ENCODE results near the gene NEURL1B. TPM values are rescaled to one million over a fixed set of nuclear protein-coding genes. Genes with fewer than 3 reads are reported as not detected.
A peak's percentile ranks its signal among the peaks of the same experiment; 100 is the strongest.

NEURL1B gene
- total and polyA plus RNA-seq, 8 donors = 2.8 to 7.8 (median 3.9) TPM

GRCh38 chr5:172724242-172725183 is 83.5 kb downstream of the NEURL1B start:
- WGBS, 2 donors = 36% methylated on average over 22 of the region's 22 CpGs

GRCh38 chr5:172725273-172725672 is 84.2 kb downstream of the NEURL1B start:
- intact Hi-C loops (cut with DNase I) = loop anchor here in 1 of 3 donors (5.0 kb wide), 1 partner anchor 192 kb away; no protein-coding TSS in a partner anchor
- Histone ChIP-seq H3K9me3 (no peaks in the 10 kb centered on the region), H3K4me3 (no peak overlapping the region), H3K4me1 (peaks cover 0 to 10% (median 0%) of the 10 kb centered on the region in 3 donors), H3K27me3 (no peaks in the 10 kb centered on the region), H3K36me3 (no peaks in the 10 kb centered on the region), H3K27ac (no peak overlapping the region)
- DNase-seq (peak in 1 of 6 donors; percentile 37), FAIRE-seq (no peak), ATAC-seq (no peak)
- 81 to 83% methylated on average over 10 of the region's 10 CpGs for WGBS, 2 donors
- TF ChIP-seq CTCF (IDR thresholded peaks at IDR 0.05) = no peak

More at GRCh38 chr5:172724242-172725183, 83.5 kb downstream of the NEURL1B start:
- no peak overlapping the region for H3K4me3 ChIP-seq
- ATAC-seq (peak in 3 of 4 donors; percentile 30 to 57 (median 40)), FAIRE-seq (no peak), DNase-seq (peak in 1 of 6 donors; percentile 57)
- no peaks in the 10 kb centered on the region for H3K36me3 ChIP-seq
- TF ChIP-seq CTCF (IDR thresholded peaks at IDR 0.05) = no peak
- H3K27ac ChIP-seq = no peak overlapping the region
- intact Hi-C loops (cut with DNase I) = loop anchor here in 1 of 3 donors (5.0 kb wide), 1 partner anchor 193 kb away; no protein-coding TSS in a partner anchor
- H3K27me3 ChIP-seq = no peaks in the 10 kb centered on the region
- peaks cover 0 to 10% (median 0%) of the 10 kb centered on the region in 3 donors for H3K4me1 ChIP-seq
- no peaks in the 10 kb centered on the region for H3K9me3 ChIP-seq

- WGBS, 2 donors = 89 to 94% methylated on average over 4 to 5 of the region's 5 CpGs
- ATAC-seq (no peak), DNase-seq (peak in 1 of 6 donors; percentile 29), FAIRE-seq (no peak)
- H3K27me3 ChIP-seq = no peaks in the 10 kb centered on the region
- no peaks in the 10 kb centered on the region for H3K36me3 ChIP-seq
- no peak overlapping the region for H3K27ac ChIP-seq
- no peak overlapping the region for H3K4me3 ChIP-seq
- H3K4me1 ChIP-seq = peaks cover 0 to 10% (median 0%) of the 10 kb centered on the region in 3 donors
- no peaks in the 10 kb centered on the region for H3K9me3 ChIP-seq
- TF ChIP-seq CTCF (IDR thresholded peaks at IDR 0.05) = no peak
- intact Hi-C loops (cut with DNase I) = loop anchor here in 1 of 3 donors (5.0 kb wide), 1 partner anchor 192 kb away; no protein-coding TSS in a partner anchor
Observed at GRCh38 chr5:172725785-172726184, 84.7 kb downstream of the NEURL1B start.

GRCh38 chr5:172726966-172727365 is 85.9 kb downstream of the NEURL1B start:
- ATAC-seq = no peak

More at GRCh38 chr5:172726966-172727365, 85.9 kb downstream of the NEURL1B start:
- H3K27me3 ChIP-seq = no peaks in the 10 kb centered on the region
- no peak for TF ChIP-seq CTCF (IDR thresholded peaks at IDR 0.05)
- 86 to 89% methylated on average over 11 of the region's 11 CpGs for whole genome bisulfite sequencing, 2 donors
- peaks cover 0 to 8% (median 0%) of the 10 kb centered on the region in 3 donors for H3K4me1 ChIP-seq
- FAIRE-seq (no peak), DNase-seq (peak in 1 of 6 donors; percentile 31)
- intact Hi-C loops (cut with DNase I) = loop anchor here in 1 of 3 donors (5.0 kb wide), 1 partner anchor 190 kb away; no protein-coding TSS in a partner anchor
- no peaks in the 10 kb centered on the region for H3K36me3 ChIP-seq
- H3K27ac ChIP-seq = no peak overlapping the region
- H3K9me3 ChIP-seq = no peaks in the 10 kb centered on the region
- no peak overlapping the region for H3K4me3 ChIP-seq

Measured in pancreas (tissue), 10 donors.